Kidney epithelial cell (primary cell): ENCODE measurements around the gene EPHA8. TPM values are rescaled to one million over a fixed set of nuclear protein-coding genes. Genes with fewer than 3 reads are reported as not detected.

Experiments
- DNase-seq: peaks from one replicate; pipeline ENCODE4 v3.0.0-alpha.2; 2010; ENCODE audit warnings: low read depth
- H3K27me3 ChIP-seq: 2 replicates; pipeline ENCODE4 v1.6.0; 2011; ENCODE audit warnings: low read length; ENCODE audit not compliant: control insufficient read depth, insufficient read depth
- H3K36me3 ChIP-seq: 2 replicates; pipeline ENCODE4 v1.5.1; 2011; ENCODE audit warnings: low read length; ENCODE audit not compliant: control insufficient read depth, insufficient read depth
- H3K4me3 ChIP-seq: 2 replicates; pipeline ENCODE4 v1.5.1; 2011; ENCODE audit warnings: low read depth, mild to moderate bottlenecking, control low read depth, low read length
- CTCF ChIP-seq: IDR thresholded peaks from 2 replicates; pipeline ENCODE4 v1.5.1; 2011; ENCODE audit warnings: mild to moderate bottlenecking, moderate library complexity, low read length, control low read depth, inconsistent platforms; ENCODE audit not compliant: insufficient read depth, poor library complexity, severe bottlenecking
- total RNA-seq: library from RNA; depleted of rRNA; stranded (reverse); fragments of >200 nt; gene quantifications from 2 replicates; pipeline ENCODE4 v1.2.3, GENCODE V29; 2015

The EPHA8 gene
- total RNA-seq, 1 donor from 2014 or later = not detected

GRCh38 chr1:22563671-22564602 lies 648 bp downstream of the EPHA8 start:
- Histone ChIP-seq H3K36me3 (no peaks in the 10 kb centered on the region), H3K27me3 (peaks cover 81% of the 10 kb centered on the region), H3K4me3 (no peak overlapping the region)
- no peak for DNase-seq
- no peak for TF ChIP-seq CTCF

GRCh38 chr1:22566161-22566560 lies 2.9 kb downstream of the EPHA8 start:
- Histone ChIP-seq H3K27me3 (peaks cover 69% of the 10 kb centered on the region), H3K4me3 (no peak overlapping the region), H3K36me3 (no peaks in the 10 kb centered on the region)
- no peak for DNase-seq
- no peak for TF ChIP-seq CTCF

- no peaks in the 10 kb centered on the region for H3K36me3 ChIP-seq
- no peak overlapping the region for H3K4me3 ChIP-seq
- no peak for DNase-seq
- H3K27me3 ChIP-seq = peaks cover 63% of the 10 kb centered on the region
- no peak for TF ChIP-seq CTCF
Observed at GRCh38 chr1:22567197-22567596, 3.9 kb downstream of the EPHA8 start.

- H3K27me3 ChIP-seq = peaks cover 61% of the 10 kb centered on the region
- H3K36me3 ChIP-seq = no peaks in the 10 kb centered on the region
- H3K4me3 ChIP-seq = no peak overlapping the region
- no peak for TF ChIP-seq CTCF
- DNase-seq = no peak
Observed at GRCh38 chr1:22567994-22568393, 4.7 kb downstream of the EPHA8 start.

GRCh38 chr1:22569269-22569668 lies 6.0 kb downstream of the EPHA8 start:
- TF ChIP-seq CTCF = no peak
- no peak overlapping the region for H3K4me3 ChIP-seq
- DNase-seq = no peak
- H3K36me3 ChIP-seq = no peaks in the 10 kb centered on the region
- H3K27me3 ChIP-seq = peaks cover 59% of the 10 kb centered on the region
